Stimulated activated CD4-positive, alpha-beta T cell treated with anti-CD3 and anti-CD28 coated beads, Interleukin-2, amount 100 ng/mL, for 24 hours (primary cell): ENCODE measurements around the gene LMNTD2.

Experiments
- DNase-seq, 2 donors: peaks; one replicate each; pipeline ENCODE4 v3.0.0-alpha.2; 2020

Gene LMNTD2

GRCh38 chr11:508956-509355 is 51.6 kb downstream of the LMNTD2 start:
- DNase-seq = no peak

GRCh38 chr11:507727-508515 is 52.6 kb downstream of the LMNTD2 start:
- no peak for DNase-seq

- peak; percentile 100 for DNase-seq
Measured at GRCh38 chr11:506995-507726, 53.4 kb downstream of the LMNTD2 start, which contains the start of gene RNH1. Gene RNH1 (minus strand): TSS chr11:507242. CDS start chr11:502162, 5,080 bp downstream.

GRCh38 chr11:506238-506994 is 54.1 kb downstream of the LMNTD2 start:
- peak; percentile 97 to 98 for DNase-seq

GRCh38 chr11:504994-505344 is 55.6 kb downstream of the LMNTD2 start:
- no peak for DNase-seq
